Glutamatergic neuron (in vitro differentiated cells): Measurements from ENCODE around the gene IGLL5. TPM values are rescaled to one million over a fixed set of nuclear protein-coding genes. Genes with fewer than 3 reads are reported as not detected.
"Not testable (repeated sequence)": the region's sequence is repeated elsewhere in the genome, so short reads cannot be mapped to it uniquely, and the experiment has no call there.

Experiments used
- DNase-seq: peaks from one replicate; pipeline ENCODE4 v3.0.0; 2022
- H3K27ac Mint-ChIP-seq: one replicate; pipeline ENCODE4 v1.8.0; 2020; ENCODE audit warnings: mild to moderate bottlenecking, mixed read lengths, inconsistent platforms; ENCODE audit not compliant: unreplicated experiment
- H3K27me3 Mint-ChIP-seq: one replicate; pipeline ENCODE4 v1.8.0; 2020; ENCODE audit warnings: mild to moderate bottlenecking, moderate library complexity, mixed read lengths, inconsistent platforms; ENCODE audit not compliant: unreplicated experiment
- H3K36me3 Mint-ChIP-seq: one replicate; pipeline ENCODE4 v1.8.0; 2020; ENCODE audit warnings: mild to moderate bottlenecking, mixed read lengths, inconsistent platforms; ENCODE audit not compliant: unreplicated experiment
- H3K4me1 Mint-ChIP-seq: one replicate; pipeline ENCODE4 v1.8.0; 2020; ENCODE audit warnings: mild to moderate bottlenecking, low read depth, mixed read lengths, inconsistent platforms; ENCODE audit not compliant: unreplicated experiment
- H3K4me3 Mint-ChIP-seq: one replicate; pipeline ENCODE4 v1.8.0; 2020; ENCODE audit warnings: mild to moderate bottlenecking, mixed read lengths, inconsistent platforms; ENCODE audit not compliant: unreplicated experiment
- H3K9me3 Mint-ChIP-seq: one replicate; pipeline ENCODE4 v1.8.0; 2020; ENCODE audit warnings: mild to moderate bottlenecking, moderate library complexity, mixed read lengths, inconsistent platforms; ENCODE audit not compliant: unreplicated experiment
- CTCF ChIP-seq: fragments of 200-600 bp; sonication (generic); IDR thresholded peaks from one replicate; pipeline ENCODE4 v1.5.0; 2021; ENCODE audit not compliant: partially characterized antibody, unreplicated experiment
- total RNA-seq: library from RNA; stranded (reverse); fragmentation: NEBNext Ultra II Directional; extraction: Animal tissue kit (Norgen Biotek cat#: 25700); gene quantifications from one replicate; pipeline ENCODE4 v1.2.1, GENCODE V29; 2021; ENCODE audit not compliant: unreplicated experiment

IGLL5 gene
- total RNA-seq, 1 donor from 2014 or later: not detected

GRCh38 chr22:22920104-22920654 lies 32.6 kb downstream of the IGLL5 start:
- no peak for DNase-seq
- Mint-ChIP-seq H3K27ac (no peak overlapping the region), H3K36me3 (no peaks in the 10 kb centered on the region), H3K9me3 (peaks cover 2% of the 10 kb centered on the region), H3K27me3 (peaks cover 1% of the 10 kb centered on the region), H3K4me3 (no peak overlapping the region), H3K4me1 (no peaks in the 10 kb centered on the region)
- no peak for TF ChIP-seq CTCF

- no peak for DNase-seq
- H3K36me3 Mint-ChIP-seq: no peaks in the 10 kb centered on the region
- H3K4me1 Mint-ChIP-seq: no peaks in the 10 kb centered on the region
- no peak overlapping the region for H3K4me3 Mint-ChIP-seq
- H3K9me3 Mint-ChIP-seq: peaks cover 2% of the 10 kb centered on the region
- TF ChIP-seq CTCF: no peak
- H3K27ac Mint-ChIP-seq: no peak overlapping the region
- peaks cover 1% of the 10 kb centered on the region for H3K27me3 Mint-ChIP-seq
These were observed 33.4 kb downstream of the IGLL5 start for GRCh38 chr22:22920910-22921550.

GRCh38 chr22:22921575-22921974 lies 34.0 kb downstream of the IGLL5 start:
- H3K27ac Mint-ChIP-seq: no peak overlapping the region
- H3K9me3 Mint-ChIP-seq: peaks cover 2% of the 10 kb centered on the region
- peaks cover 3% of the 10 kb centered on the region for H3K27me3 Mint-ChIP-seq
- no peaks in the 10 kb centered on the region for H3K4me1 Mint-ChIP-seq
- no peak overlapping the region for H3K4me3 Mint-ChIP-seq
- no peak for TF ChIP-seq CTCF
- no peaks in the 10 kb centered on the region for H3K36me3 Mint-ChIP-seq
- DNase-seq: no peak

- DNase-seq, H3K36me3 Mint-ChIP-seq, H3K4me1 Mint-ChIP-seq, H3K4me3 Mint-ChIP-seq, H3K27me3 Mint-ChIP-seq, H3K9me3 Mint-ChIP-seq, H3K27ac Mint-ChIP-seq: not testable (repeated sequence)
These were observed 34.7 kb downstream of the IGLL5 start for GRCh38 chr22:22922092-22922953.

GRCh38 chr22:22922954-22923319 lies 35.3 kb downstream of the IGLL5 start:
- DNase-seq: no peak

More at GRCh38 chr22:22922954-22923319, 35.3 kb downstream of the IGLL5 start:
- Mint-ChIP-seq H3K27me3 (peaks cover 4% of the 10 kb centered on the region), H3K27ac (no peak overlapping the region), H3K4me1 (no peaks in the 10 kb centered on the region), H3K36me3 (no peaks in the 10 kb centered on the region), H3K4me3 (no peak overlapping the region), H3K9me3 (no peaks in the 10 kb centered on the region)
- TF ChIP-seq CTCF: no peak
